GM12875 (cell line): Measurements from ENCODE around the gene C2orf81.

Experiments used
- H3K4me3 ChIP-seq: one replicate; pipeline ENCODE4 v1.5.1; 2011; ENCODE audit warnings: low read depth, low read length, control low read depth
- CTCF ChIP-seq: IDR thresholded peaks from 2 replicates; pipeline ENCODE4 v1.5.1; 2011; ENCODE audit warnings: low read depth, mild to moderate bottlenecking, control low read depth, inconsistent platforms, low read length, moderate library complexity, borderline replicate concordance; ENCODE audit not compliant: insufficient read depth

Gene C2orf81

GRCh38 chr2:74366036-74366435 lies 55.4 kb downstream of the C2orf81 start:
- no peak for TF ChIP-seq CTCF
- H3K4me3 ChIP-seq, result no peak overlapping the region

GRCh38 chr2:74364533-74365505 lies 56.6 kb downstream of the C2orf81 start:
- TF ChIP-seq CTCF, result no peak
- no peak overlapping the region for H3K4me3 ChIP-seq
